ENCODE results near the gene PTPRG.

The PTPRG gene

GRCh38 chr3:61589856-61590255 lies 28.5 kb downstream of the PTPRG start:
- no peak overlapping the region for H3K4me3 ChIP-seq (ENCODE audit: low read length)
- TF ChIP-seq CTCF (conservative IDR thresholded peaks at IDR 0.05; ENCODE audit: low read depth, low read length): no peak
- DNase-seq (ENCODE audit: low read depth): no peak

GRCh38 chr3:61591300-61591699 lies 29.9 kb downstream of the PTPRG start:
- DNase-seq (ENCODE audit: low read depth): no peak
- TF ChIP-seq CTCF (conservative IDR thresholded peaks at IDR 0.05; ENCODE audit: low read depth, low read length): no peak
- H3K4me3 ChIP-seq (ENCODE audit: low read length): no peak overlapping the region

GRCh38 chr3:61593446-61594029 lies 32.2 kb downstream of the PTPRG start:
- DNase-seq (ENCODE audit: low read depth): no peak
- H3K4me3 ChIP-seq (ENCODE audit: low read length): no peak overlapping the region
- TF ChIP-seq CTCF (conservative IDR thresholded peaks at IDR 0.05; ENCODE audit: low read depth, low read length): no peak

DNA sequence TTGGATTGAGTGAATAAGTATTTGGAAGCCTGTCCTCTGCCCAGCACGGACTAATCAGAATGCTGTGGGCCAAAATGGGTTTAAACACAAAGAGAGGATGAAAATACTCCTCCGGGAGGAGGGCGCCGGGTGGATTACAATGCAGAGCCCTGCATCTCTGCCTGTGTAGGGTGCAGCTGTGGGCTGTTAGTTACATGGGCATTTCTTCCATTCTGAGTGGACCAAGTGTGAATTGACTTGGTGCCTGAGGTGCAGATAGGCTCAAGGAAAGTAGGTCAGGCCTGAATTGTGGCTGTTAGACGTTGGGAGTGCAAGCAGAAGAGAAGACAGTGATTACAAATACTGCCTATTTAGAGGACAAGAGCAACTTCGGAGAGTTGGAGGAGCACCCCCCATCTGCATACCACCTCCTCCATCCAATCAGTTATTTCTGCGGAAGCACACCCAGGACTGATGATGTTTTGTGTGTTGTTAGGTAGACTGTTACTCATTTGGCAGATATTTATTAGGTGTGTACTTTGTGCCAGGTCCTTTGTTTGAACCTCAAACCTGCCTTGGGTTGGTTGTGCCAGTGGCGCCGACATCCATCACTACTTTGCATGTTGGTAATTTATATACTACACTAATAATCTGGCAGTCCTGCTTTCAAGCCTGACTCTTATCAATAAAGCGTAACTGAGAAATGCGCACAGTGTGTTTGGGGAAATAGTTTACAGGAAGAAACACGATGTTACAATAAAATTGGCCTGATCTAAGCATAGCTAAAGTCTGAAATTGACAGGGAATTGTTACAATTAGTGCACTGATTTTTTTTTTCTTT lies 33.0 kb downstream of the PTPRG start:
- no peak for TF ChIP-seq CTCF (conservative IDR thresholded peaks at IDR 0.05; ENCODE audit: low read depth, low read length)
- no peak for DNase-seq (ENCODE audit: low read depth)
- H3K4me3 ChIP-seq (ENCODE audit: low read length): no peak overlapping the region

DNA sequence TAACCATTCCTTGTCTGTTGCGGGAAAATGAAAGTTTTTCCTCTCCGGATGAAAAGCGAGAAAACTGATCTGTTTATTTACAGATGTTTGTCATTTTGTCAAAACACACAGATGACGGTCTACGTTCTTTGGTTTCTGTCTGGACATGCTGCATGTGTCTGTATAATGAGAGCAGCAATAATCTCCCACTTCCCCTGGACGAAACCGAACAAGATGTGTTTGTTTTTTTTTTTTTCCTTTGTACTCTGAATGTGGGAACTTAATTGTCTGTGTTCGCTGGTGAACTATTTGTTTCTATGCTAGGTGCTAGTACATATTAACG lies 33.6 kb downstream of the PTPRG start:
- no peak for DNase-seq (ENCODE audit: low read depth)
- no peak overlapping the region for H3K4me3 ChIP-seq (ENCODE audit: low read length)

GRCh38 chr3:61595288-61595687 lies 33.9 kb downstream of the PTPRG start:
- no peak overlapping the region for H3K4me3 ChIP-seq (ENCODE audit: low read length)
- TF ChIP-seq CTCF (conservative IDR thresholded peaks at IDR 0.05; ENCODE audit: low read depth, low read length): no peak
- no peak for DNase-seq (ENCODE audit: low read depth)

More for the DNA sequence above, 33.6 kb downstream of the PTPRG start:
- TF ChIP-seq CTCF (conservative IDR thresholded peaks at IDR 0.05; ENCODE audit: low read depth, low read length): no peak

DNA sequence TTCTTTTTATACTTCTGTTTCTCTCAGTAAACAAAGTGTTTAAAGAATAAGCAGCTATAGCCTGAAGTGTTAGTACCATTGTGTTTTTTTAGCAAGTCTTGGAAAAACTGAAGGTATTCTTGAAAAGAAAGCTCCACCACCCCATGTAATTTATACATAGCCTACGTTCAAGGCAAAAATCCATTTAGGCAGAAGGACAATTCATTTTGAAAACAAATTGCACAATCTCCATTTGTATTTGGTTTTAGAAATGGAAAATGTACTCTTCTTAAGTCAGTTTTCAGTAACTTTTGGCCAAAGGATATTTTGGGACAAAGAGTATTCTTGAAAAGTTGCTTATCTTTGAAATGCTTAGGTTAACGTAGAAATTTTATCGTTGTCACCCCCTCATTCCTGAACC lies 34.5 kb downstream of the PTPRG start:
- no peak for DNase-seq (ENCODE audit: low read depth)
- H3K4me3 ChIP-seq (ENCODE audit: low read length): no peak overlapping the region
- no peak for TF ChIP-seq CTCF (conservative IDR thresholded peaks at IDR 0.05; ENCODE audit: low read depth, low read length)
